Measurements from ENCODE around the gene SUPT20H.

Gene SUPT20H

DNA sequence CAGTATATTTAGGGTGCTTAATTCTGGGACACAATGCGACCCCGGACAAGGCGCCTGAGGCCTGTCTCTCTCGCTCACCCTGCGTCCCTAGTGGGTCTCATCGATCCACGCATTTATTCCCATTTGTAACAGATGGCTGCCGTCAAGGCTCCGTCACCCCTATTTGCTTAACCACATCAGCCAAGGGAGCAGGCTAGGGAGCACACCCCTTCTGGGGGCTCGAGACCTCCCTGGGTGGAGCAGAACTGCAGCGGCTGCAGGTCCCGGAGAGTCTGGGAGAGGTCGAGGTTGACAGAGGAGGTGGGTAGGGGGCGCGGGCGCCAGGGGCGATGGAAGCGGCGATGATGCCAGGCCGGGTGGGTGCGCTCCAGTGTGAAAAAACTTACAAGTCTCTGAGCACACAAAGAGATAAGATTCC lies 60.9 kb downstream of the SUPT20H start:
- peak; percentile 6 to 8 for DNase-seq

GRCh38 chr13:36997716-36998427 lies 61.6 kb downstream of the SUPT20H start:
- no peak for DNase-seq

GRCh38 chr13:36992362-36992761 lies 67.1 kb downstream of the SUPT20H start:
- DNase-seq = no peak

GRCh38 chr13:36986462-36987240 lies 72.8 kb downstream of the SUPT20H start:
- DNase-seq = no peak

- peak; percentile 26 to 55 for DNase-seq
Observed at GRCh38 chr13:36981156-36981743, 78.2 kb downstream of the SUPT20H start.

GRCh38 chr13:36979361-36980050 lies 80.0 kb downstream of the SUPT20H start:
- DNase-seq = no peak

DNA sequence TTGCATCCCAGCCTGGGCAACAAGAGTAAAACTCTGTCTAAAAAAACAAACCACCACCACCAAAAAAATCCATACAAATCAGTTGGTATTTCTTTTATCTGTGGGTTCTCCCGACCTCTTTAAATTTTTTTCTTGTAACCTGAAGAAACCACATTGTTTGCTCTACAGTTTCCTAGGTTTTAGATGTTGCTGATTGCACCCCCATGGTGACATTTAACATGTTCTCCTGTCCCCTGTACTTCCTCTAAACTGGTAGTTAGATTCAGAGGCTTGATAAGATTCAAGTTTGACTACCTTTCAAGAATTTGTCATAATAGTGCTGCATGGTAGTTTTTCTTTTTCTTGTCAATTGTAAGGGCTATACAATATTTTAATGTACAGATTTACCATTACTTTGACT lies 84.3 kb downstream of the SUPT20H start:
- no peak for DNase-seq

DNA sequence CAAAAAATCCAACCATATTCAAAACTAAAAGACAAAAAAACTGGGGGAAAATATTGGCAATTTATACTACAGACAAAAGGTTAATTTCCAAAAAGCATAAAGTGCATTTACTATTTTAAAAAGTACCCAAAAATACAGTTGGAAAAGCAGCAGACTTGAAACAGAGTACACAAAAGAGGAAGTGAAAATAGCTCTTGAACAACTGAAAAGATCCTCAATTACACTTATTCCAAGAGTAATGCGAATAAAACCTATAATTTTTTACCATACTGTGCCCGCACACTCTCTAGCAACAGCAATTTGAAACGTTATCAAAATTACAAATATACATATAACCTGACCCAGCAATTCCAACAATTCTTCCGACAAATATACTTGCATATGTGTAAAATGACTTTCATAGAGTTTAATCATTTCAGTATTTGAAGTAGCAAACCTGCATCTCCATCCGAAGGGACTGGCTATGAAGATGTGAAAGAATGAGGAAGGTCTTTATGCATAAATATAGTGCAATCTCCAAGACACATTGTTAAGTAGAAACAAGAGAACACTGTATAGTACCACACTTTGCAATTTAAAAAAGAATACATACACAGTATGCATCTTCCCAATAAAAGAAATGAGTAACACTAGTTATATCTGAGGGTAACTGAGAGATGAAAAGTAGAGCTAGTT lies 85.7 kb downstream of the SUPT20H start:
- no peak for DNase-seq

GRCh38 chr13:36973009-36973408 lies 86.5 kb downstream of the SUPT20H start:
- no peak for DNase-seq

DNA sequence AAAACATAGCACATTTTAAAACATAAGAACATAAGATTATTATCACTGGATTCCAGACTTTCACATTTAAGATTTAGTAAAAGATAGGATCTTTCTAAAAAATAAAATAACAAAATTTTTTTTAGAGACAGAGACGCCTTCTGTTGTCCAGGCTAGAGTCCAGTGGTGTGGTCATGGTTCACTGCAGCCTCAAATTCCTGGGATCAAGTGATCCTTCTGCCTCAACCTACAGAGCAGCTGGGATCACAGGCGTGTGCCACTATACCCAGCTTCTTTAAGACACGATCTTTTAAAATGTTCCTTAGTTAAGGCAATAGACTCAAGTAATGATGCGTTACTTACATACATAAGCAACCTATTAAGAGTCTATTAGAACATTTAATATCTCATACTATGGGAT lies 93.1 kb downstream of the SUPT20H start:
- no peak for DNase-seq

DNA sequence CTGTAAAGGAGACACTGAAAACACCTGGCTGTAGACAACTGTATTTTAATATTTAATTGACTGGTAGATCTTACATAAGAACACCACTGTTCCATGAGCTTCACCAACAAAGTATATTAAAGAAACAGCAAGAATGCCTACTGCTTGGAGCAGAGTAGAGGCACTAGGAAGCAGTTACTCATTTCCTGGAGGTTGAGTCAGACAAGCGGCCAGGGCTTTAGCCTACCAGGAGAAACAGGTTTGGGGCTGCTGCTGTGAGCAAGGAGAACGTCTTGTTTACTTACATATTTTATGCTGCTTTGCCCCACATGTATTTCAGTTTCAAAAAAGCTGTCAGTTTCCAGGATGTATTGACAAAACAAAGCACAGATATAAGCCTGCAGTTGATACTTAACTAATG lies 93.7 kb downstream of the SUPT20H start:
- DNase-seq = no peak

DNA sequence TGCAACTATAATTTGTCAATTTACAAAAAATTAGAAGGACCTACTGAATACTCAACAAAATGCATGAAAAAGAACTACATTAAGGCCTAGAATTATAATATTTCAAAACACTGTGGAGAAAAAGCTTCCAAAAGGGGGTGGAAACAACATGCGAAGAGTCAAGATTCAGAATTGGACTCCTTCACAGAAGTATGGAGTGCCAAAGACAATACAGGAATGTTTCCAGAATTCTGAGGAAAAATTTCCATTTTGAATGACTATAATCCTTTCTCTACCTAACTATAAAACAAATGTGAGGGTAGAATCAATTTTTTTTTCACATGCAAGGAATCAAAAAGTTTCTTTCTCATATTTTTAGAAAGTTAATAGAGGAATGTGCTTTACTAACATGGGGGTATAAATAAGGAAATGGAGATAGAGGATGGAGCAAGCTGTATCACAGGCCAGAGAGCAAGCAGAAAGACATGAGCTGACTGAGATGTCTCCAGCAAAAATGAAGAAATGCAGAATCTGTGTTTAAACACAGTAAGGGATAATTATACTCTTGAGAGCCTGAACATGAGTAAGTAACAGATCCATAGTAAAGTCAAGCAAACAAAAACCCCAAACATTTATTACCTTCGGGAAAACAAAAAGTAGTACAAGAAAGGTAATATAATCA lies 99.9 kb downstream of the SUPT20H start:
- DNase-seq = no peak

Data from SHP77 (cell line).